AG08396 (cell line): Measurements from ENCODE around the gene PFDN5.

Experiments
- DNase-seq: peaks from one replicate; pipeline ENCODE4 v3.0.0; 2012; ENCODE audit warnings: low spot score, mixed read lengths

Gene PFDN5

DNA sequence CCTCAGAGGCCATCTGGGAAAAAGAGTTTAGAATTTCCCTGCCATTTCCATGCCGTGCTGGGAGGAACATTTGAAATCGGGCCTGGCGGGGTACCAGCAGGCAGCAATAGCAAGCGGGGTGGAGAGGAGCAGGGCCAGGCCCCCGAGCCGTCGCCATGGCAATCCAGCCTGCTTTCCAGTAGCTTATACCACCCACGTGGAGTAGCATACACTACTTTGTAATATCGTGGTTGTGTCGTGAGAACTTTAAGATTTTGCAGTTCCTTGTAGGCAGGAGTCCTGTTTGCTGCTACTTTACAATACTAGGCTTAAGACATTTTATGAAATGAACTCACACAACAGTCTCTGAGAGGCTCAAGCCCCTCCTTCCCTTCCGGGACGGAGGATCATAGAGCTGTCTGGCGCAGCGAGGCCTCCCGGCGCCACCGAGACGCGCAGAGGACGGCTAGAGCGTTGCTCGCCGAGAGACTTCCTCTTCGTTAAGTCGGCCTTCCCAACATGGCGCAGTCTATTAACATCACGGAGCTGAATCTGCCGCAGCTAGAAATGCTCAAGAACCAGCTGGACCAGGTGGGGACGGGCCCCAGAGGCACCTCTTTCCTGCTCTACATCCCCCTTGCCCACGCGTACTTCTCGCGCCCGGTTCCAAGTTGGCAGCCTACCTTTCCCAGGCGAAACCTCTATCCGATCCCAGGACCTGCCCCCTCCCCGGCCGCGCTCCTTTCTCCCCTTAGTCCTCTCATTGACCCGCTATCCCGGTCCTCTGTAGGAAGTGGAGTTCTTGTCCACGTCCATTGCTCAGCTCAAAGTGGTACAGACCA, at the start of gene PFDN5:
Gene PFDN5 (plus strand): TSS at position 473 of the 821 bp plus-strand sequence. CDS start 26 bp downstream, at position 499.
- DNase-seq: peak; percentile 85

DNA sequence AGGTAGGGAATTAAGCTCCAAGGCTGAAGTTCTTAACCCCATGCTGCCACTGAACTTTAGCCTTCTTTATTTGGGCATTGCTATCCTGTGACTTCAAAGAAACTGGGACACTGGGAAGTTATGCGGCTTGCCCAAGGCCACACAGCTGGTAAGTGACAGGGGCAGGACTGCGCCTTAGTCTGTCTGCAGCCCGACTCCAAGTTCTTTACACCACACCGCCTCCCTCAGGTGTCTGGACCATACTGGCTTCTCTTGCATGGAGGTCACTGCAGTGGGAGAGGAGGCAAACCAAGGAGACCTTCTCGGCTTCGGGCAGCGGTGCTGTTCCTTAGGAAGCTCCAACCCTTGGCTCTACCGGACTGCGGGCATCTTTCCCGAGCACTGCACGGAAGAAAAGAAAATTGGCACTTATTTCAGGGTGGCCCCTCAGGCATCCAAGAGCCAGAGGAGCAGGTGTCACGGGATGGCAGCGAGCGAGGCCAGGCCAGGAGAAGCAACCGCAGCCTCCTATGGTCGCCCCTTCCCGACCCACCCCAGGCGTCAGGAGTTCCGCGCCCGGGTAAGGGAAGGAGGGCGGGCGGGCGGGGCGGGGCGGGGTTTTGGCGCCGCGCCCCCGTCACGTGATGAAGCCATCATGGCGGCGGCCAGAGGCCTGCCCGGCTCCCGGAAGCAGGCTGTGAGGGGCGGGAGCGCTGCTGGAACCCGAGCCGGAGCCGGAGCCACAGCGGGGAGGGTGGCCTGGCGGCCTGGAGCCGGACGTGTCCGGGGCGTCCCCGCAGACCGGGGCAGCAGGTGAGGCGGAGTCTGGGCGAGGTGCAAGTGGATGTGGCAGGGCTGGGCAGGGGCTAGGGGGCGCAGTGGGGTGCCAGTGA, 43.6 kb upstream of the PFDN5 start:
- peak; percentile 95 for DNase-seq

DNA sequence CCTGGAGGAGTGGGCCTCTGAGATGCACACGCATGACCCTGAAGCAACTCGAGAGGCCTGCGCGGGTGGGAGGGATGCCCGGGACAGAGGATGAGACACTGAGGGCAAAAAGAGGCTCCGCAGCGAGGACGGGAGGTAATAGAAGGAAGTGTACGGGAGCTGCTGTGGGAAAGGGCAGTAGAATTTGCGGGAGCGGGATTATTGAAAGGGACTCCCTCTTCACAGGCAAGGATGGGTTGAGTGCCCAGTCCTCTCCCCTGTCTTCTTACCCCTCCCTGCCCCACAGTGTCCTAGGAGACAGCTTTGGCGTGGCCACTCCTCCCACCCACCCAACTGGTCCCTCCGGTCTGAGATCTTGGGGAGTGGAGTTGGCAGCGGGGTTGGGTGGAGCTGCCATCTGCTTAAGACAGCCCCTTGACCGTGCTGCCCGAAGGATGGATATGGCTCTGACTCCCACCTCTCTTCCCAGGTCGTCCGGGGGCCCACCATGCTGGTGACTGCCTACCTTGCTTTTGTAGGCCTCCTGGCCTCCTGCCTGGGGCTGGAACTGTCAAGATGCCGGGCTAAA, 42.9 kb upstream of the PFDN5 start:
- peak; percentile 43 for DNase-seq

DNA sequence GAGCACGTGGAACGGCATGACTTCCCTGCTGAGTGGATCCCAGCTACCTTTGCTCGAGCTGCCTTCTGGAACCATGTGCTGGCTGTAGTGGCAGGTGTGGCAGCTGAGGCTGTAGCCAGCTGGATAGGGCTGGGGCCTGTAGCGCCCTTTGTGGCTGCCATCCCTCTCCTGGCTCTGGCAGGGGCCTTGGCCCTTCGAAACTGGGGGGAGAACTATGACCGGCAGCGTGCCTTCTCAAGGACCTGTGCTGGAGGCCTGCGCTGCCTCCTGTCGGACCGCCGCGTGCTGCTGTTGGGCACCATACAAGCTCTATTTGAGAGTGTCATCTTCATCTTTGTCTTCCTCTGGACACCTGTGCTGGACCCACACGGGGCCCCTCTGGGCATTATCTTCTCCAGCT, 42.0 kb upstream of the PFDN5 start:
- DNase-seq: no peak

DNA sequence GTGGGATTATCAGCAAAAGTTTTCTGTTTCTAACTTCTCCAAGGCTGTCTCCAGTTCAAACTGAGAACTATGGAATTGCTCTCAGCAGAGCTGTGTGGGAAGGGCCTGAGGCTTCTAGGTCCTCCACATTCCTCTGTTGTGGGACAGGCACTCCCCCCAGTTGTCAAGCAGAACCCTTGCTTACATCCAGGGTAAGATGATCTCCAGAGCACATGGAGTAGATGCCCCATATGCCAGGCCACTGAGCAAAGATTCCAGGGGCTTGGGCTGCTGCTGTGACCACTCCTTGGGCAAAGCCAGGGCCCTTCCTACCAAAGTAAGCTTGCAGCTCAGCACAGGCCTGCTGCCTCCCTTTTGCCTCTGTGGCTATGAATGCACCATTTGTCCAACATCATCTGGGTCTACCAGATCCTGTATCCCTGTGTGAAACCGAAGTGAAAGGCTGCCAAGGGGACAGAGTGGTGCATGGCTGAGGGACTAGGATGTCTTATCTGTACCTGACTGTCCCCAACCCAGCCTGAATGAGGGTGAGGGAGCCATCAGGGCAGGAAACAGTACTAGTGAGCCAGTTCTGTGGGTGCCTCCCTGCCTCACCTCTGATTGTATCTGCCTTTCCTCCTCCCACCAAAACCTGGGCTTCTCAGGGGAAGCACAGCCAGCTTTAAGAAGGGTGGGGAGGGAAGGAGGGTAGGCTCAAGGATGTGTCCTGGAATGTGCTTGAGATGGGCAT, 40.4 kb upstream of the PFDN5 start:
- no peak for DNase-seq

DNA sequence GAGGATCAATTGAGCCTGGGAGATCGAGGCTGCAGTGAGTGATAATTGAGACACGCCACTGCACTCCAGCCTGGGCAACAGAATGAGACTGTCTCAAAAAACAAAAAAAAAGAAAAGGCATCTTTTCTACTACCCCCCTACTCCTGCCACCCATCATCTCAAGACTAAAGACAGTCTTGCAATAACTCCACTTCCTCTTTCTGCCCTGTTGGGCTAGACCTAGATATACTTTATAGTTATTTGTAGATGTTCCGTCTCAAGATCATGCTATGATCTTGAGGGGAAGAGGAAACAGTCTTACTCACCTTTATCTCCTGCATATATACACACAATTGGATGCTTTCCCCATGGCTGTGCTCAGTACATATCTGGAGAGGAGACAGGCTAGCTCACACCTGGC, 39.3 kb upstream of the PFDN5 start:
- DNase-seq: no peak

DNA sequence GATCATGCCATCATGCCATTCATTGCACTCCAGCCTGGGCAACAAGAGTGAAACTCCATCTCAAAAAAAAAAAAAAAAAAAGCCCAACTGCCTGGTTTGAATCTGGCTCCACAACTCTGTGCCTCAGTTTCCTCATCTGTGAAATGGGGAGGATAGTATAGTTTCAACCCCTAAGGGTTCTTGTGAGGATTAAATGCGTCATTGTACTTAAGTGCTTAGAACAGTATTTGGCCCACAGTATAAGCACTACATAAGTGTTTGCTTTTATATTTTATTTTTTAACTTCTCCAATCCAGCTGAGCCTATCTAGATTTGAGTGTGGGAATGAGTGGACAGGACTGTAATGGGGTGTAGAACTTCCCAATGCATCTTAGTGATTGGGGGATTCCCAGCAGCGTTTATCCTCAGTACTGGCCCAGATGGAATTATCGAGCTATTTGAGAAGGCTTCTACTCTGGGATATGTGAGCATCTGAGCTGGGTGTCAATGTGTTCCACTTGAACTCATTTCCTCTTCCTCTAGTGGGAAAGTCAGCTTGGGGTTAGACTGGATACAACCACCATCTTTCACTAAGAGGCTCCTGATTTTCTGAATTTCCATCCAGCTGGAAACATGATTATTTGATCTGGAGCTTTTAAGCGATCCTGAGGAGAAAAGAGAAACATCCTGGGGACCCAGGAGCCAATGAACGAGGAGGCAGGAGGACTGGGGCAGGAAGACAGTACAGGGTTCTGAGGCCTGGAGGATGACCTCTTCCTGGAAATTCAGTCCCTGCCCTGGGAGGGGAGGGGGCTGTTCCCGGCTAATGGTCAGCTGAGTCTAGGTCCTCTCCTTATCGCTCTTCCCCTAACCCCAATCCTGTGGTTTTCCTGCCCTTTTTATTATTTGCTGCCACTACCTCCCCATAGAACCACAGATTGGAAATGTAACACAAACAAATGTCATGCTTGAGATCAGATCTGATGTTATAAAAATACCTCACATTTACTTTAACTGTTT, 36.5 kb upstream of the PFDN5 start:
- DNase-seq: no peak

DNA sequence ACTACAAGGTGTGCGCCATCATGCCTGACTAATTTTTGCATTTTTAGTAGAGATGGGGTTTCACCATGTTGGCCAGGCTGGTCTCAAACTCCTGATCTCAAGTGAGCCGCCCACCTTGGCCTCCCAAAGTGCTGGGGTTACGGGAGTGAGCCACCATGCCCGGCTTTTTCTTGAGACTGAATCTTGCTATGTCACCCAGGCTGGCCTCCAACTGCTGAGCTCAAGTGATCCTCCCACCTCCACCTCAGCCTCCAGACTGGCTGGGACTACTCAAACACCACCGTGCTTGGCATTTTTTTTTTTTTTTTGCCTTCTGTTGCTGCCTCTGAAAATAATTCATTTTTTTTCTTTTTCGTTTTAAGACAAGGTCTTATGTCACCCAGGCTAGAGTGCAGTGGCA, 35.5 kb upstream of the PFDN5 start:
- no peak for DNase-seq

DNA sequence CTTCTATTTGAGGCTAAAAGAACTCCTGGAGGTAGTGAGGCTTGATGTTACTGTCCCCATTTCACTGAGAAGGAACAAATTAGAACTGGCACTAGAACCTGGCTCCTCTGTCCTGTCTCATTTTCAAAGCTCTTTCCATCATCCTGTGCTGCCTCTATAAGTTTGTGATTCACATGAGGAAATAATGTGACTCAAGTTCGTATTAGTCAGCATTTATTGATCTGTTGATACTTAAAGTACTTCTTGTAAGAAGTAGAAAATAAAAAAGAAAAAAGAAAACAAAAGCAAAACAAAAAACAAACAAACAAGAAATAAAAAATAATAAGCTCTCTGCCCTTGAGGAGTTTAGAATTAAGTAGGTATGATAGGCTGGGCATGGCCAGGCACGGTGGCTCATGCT, 29.6 kb upstream of the PFDN5 start:
- no peak for DNase-seq

DNA sequence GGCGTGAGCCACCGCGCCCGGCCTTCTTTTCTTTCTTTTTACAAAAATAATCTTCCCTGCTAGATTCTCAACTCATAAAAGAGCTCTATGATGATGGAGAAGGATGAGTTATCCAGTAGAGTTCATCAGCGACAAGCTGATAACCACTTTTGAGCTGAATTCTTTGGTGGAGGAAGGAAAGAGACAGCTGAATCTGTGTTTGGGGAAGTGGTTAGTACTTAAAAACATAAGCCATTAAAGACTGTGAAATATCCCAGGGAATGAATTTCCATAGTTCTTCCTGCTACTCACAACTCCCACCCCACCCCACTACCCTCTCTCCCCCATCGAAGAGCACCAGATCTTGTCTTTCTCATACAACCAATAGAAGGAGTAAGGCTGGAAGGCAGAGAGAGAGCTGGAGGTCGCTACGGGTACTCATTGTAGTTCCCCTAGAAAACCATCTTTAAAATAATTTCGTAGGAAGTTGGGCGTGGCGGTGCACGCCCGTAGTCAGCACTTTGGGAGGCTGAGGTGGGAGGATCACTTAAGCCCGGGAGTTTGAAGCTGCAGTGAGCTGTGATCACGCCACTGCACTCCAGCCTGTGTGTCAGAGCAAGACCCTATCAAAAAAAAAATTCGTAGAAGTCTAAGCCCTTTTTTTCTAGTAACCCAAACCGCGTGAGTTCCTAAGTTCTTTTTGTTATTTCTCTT, 27.9 kb upstream of the PFDN5 start:
- no peak for DNase-seq

DNA sequence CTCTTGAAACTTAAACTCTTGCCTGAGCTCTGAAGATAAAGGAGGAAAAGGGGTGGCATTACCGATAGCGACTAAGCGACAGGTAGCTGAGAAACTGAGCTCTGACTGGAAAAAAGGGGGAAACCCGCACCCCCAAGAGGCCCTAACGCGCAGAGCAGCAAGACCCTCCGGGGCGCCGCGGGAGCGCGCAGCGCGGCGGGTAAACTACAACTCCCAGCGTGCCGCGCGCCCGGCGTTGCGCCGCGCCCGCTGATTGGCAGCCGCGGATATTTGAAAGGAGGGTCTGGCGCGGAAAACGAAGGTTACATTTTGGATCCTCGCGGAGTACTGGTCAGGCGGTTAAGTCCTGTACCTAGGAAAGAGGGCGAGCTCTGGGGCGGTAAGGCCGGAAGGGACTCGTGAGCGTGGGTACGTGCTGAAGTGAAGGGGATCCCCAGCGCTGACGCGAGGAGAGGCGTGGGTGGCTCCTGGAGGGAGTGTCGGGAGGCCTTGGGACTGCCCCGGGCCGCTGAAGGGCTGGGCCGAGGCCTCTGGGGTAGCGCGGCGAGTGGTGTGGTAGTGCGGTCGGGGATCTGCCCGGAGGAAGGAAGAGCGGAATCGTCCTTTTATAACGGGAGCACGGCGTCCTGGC, 27.2 kb upstream of the PFDN5 start, which contains the start of gene ESPL1:
Gene ESPL1 (plus strand): TSS at position 301 of the 631 bp plus-strand sequence. CDS start 468 bp downstream, outside the sequence.
- peak; percentile 92 for DNase-seq

DNA sequence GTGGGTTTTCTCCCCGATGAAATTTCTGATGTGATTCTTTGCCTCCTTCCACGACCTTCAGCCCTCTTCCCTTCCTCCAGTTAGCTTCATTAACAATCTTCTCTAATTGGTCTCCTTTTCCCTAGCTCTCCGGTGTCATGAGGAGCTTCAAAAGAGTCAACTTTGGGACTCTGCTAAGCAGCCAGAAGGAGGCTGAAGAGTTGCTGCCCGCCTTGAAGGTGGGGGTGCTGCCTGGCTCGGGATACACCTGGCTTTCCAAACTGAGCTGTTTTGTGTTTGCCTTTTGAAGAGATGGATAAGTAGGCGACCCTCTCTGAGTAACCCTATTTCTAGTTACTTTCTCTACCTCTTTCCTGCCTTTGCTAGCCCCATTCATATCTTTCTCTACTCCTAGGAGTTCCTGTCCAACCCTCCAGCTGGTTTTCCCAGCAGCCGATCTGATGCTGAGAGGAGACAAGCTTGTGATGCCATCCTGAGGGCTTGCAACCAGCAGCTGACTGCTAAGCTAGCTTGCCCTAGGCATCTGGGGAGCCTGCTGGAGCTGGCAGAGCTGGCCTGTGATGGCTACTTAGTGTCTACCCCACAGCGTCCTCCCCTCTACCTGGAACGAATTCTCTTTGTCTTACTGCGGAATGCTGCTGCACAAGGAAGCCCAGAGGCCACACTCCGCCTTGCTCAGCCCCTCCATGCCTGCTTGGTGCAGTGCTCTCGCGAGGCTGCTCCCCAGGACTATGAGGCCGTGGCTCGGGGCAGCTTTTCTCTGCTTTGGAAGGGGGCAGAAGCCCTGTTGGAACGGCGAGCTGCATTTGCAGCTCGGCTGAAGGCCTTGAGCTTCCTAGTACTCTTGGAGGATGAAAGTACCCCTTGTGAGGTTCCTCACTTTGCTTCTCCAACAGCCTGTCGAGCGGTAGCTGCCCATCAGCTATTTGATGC, 26.4 kb upstream of the PFDN5 start:
- peak; percentile 29 for DNase-seq

DNA sequence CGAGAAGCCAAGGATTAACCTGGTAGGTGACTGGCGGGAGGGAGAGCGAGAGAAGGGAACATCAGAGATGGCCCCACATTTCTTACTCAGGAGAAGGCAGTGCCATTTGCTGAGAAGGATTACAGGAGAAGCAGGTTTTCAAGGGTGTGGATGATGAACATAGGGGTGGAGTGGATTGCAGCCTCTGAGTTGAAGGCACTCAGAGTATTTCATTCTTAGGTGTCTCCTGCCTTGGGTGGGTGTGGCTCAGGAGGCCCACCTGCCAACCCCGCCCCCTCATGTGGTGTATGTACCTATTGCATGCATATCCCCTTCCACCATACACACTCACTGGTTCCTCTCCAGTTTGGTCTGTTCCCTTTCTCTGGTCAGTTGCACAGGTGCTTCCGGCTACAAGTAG, 20.9 kb upstream of the PFDN5 start:
- DNase-seq: no peak

DNA sequence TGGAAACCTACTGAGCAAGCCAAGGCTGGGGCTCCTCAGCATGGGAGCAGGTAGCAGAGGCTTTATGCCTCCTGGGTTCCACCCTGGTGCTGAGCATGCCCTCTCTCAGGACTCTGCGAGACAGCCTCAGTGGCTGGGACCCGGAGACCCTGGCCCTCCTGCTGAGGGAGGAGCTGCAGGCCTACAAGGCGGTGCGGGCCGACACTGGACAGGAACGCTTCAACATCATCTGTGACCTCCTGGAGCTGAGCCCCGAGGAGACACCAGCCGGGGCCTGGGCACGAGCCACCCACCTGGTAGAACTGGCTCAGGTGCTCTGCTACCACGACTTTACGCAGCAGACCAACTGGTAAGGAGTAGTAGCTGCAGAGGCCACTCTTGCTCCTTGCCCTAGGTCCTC, 18.8 kb upstream of the PFDN5 start:
- no peak for DNase-seq

DNA sequence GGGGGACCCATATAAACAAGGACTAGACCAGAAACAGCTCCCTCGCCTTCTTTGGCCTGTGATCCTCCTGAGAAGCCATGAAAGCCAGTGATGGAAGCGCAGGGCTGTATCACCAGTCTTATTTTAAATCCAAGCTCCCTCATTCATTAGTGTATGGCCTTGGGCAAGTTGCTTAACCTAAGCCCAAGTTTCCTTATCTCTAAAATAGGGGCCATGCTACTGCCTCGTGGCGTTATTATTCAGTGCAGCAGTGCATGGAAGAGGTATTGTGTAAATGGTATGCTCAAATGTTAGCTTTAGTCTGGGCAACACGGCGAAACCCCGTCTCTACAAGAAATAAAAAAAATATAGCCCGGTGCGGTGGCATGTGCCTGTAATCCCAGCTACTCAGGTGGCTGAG, 17.4 kb upstream of the PFDN5 start:
- DNase-seq: no peak

DNA sequence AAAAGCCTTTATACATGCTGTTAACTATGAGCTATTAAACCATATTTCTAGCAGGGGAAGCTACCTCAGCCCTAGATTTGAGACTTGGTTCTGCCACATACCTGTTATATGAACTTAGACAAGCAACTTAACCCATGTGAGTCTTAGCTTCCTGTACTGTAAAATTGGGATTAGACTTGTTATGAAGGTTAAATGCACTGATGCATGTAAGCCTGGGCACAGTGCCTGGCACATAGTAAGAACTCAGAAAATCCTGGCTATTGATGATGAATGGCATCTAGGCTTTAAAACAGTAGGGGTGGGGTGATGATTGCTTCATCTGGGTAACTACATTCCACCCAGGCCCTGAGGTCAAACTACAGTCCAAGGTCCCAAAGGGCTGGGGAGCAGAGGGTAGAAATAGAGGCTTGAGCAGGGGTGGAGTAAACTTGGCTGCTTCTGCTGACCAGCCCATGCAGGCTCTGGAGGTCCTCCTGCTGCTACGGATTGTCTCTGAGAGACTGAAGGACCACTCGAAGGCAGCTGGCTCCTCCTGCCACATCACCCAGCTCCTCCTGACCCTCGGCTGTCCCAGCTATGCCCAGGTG, 16.0 kb upstream of the PFDN5 start:
- DNase-seq: no peak

DNA sequence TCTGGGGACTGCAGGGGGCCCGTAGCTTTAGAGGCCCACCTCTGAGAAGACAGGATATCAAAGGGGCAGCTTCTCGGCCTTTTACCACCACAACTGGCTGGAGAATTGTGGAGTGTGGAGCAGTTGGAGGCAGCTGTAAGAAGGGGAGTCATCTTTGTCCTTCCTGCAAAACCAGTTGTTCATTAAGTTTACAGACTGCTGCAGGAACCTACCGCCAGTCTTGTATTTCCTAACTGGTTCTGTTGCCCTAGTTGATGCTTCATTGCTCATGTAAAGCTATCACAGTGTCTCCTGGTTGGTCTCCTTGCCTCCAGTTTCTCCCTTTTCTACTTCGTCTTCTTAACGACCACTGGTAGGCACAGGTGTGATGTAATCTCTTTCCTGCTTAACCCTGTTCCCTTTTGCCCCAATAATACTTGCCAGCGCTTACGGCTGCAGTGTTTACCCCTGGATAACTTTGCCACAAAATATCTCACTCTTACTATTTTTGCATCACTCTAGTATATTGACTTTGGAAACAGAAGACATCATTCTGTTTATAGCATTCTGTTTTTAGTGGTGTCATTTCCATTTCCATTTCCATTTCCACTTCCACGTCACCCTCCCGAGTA, 15.3 kb upstream of the PFDN5 start:
- no peak for DNase-seq

DNA sequence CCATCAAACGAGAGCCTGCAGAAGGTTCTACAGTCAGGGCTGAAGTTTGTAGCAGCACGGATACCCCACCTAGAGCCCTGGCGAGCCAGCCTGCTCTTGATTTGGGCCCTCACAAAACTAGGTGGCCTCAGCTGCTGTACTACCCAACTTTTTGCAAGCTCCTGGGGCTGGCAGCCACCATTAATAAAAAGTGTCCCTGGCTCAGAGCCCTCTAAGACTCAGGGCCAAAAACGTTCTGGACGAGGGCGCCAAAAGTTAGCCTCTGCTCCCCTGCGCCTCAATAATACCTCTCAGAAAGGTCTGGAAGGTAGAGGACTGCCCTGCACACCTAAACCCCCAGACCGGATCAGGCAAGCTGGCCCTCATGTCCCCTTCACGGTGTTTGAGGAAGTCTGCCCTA, 8.9 kb upstream of the PFDN5 start:
- DNase-seq: no peak
